GM12801 (cell line): Measurements from ENCODE around the gene TPO.

Experiments used
- CTCF ChIP-seq: IDR thresholded peaks from one replicate; pipeline ENCODE4 v1.5.1; 2011; ENCODE audit warnings: control low read depth; ENCODE audit not compliant: insufficient read length; ENCODE audit errors: extremely low read depth

TPO gene

GRCh38 chr2:1509271-1510065 lies 96.2 kb downstream of the TPO start:
- no peak for TF ChIP-seq CTCF

- no peak for TF ChIP-seq CTCF
Observed at GRCh38 chr2:1510176-1510575, 96.9 kb downstream of the TPO start.

GRCh38 chr2:1511455-1511854 lies 98.2 kb downstream of the TPO start:
- TF ChIP-seq CTCF: no peak

GRCh38 chr2:1512321-1513289 lies 99.3 kb downstream of the TPO start:
- TF ChIP-seq CTCF: no peak

GRCh38 chr2:1514391-1515072 lies 101.3 kb downstream of the TPO start:
- no peak for TF ChIP-seq CTCF

GRCh38 chr2:1515073-1515430 lies 101.8 kb downstream of the TPO start:
- no peak for TF ChIP-seq CTCF

- TF ChIP-seq CTCF: no peak
Observed at GRCh38 chr2:1515986-1516797, 102.9 kb downstream of the TPO start.
